Suprapubic skin (tissue), 4 donors: ENCODE results near the gene DISC1.

Source experiments
- EP300 ChIP-seq: sonication (generic); formaldehyde crosslinking; IDR thresholded peaks from one replicate; pipeline ENCODE4 v1.6.1; 2017; ENCODE audit warnings: antibody characterized with exemption
- POLR2A ChIP-seq, 2 donors: fragments of 450-650 bp; IDR thresholded peaks; one replicate each; pipeline ENCODE4 v1.6.1; 2017; ENCODE audit warnings: antibody characterized with exemption in 2 of 2, mild to moderate bottlenecking in 2 of 2, moderate library complexity in 2 of 2
- POLR2AphosphoS5 ChIP-seq, 3 donors: sonication (generic); formaldehyde crosslinking; IDR thresholded peaks; one replicate each; pipeline ENCODE4 v1.6.1; 2017; ENCODE audit warnings: antibody characterized with exemption in 3 of 3
- TF ChIP-seq, protein P1 (sequence below), 2 donors: fragments of 200-600 bp in 1 of 2; fragments of 450-650 bp in 1 of 2; sonication (generic) in 1 of 2; IDR thresholded peaks; one replicate each; pipeline ENCODE4 v1.5.1; 2016 to 2019; ENCODE audit warnings: antibody characterized with exemption in 2 of 2, mild to moderate bottlenecking in 1 of 2, moderate library complexity in 1 of 2

DNA sequence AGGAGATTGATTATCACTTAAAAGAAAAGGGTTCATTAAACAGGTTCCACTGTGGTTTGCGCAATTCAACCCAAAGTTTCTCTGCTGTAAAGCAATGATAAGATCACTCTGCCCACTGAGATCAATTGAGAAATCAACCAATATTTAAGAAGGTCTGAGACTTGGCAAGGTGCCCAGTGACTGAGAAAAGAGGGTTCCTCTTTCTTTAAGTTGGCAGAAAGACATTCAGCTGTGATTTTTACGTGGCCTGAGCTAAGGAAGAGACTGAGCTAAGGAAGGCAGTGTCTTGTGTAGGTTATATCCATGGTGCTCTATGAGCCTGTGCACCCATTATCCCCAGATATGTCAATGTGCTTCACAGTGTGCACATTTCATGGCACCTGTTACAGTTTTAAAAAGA is 344.1 kb downstream of the DISC1 start:
- TF ChIP-seq, protein P1, sequence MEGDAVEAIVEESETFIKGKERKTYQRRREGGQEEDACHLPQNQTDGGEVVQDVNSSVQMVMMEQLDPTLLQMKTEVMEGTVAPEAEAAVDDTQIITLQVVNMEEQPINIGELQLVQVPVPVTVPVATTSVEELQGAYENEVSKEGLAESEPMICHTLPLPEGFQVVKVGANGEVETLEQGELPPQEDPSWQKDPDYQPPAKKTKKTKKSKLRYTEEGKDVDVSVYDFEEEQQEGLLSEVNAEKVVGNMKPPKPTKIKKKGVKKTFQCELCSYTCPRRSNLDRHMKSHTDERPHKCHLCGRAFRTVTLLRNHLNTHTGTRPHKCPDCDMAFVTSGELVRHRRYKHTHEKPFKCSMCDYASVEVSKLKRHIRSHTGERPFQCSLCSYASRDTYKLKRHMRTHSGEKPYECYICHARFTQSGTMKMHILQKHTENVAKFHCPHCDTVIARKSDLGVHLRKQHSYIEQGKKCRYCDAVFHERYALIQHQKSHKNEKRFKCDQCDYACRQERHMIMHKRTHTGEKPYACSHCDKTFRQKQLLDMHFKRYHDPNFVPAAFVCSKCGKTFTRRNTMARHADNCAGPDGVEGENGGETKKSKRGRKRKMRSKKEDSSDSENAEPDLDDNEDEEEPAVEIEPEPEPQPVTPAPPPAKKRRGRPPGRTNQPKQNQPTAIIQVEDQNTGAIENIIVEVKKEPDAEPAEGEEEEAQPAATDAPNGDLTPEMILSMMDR (IDR thresholded peaks at IDR 0.05): no peak
- TF ChIP-seq POLR2AphosphoS5 (IDR thresholded peaks at IDR 0.05): no peak
- TF ChIP-seq POLR2A (IDR thresholded peaks at IDR 0.05): no peak
- TF ChIP-seq EP300: no peak
